Measurements from ENCODE around the gene SLC2A9. TPM values are rescaled to one million over a fixed set of nuclear protein-coding genes. Genes with fewer than 3 reads are reported as not detected.

SLC2A9 gene
- total RNA-seq, 4 donors from 2014 or later: 0.19 to 0.89 (median 0.62) TPM

GRCh38 chr4:10021653-10022023 lies 341 bp upstream of the SLC2A9 start:
- no peaks in the 10 kb centered on the region for H3K9me3 ChIP-seq
- H3K27me3 ChIP-seq: no peaks in the 10 kb centered on the region
- no peak for DNase-seq
- H3K4me3 ChIP-seq: no peak overlapping the region
- ATAC-seq: no peak
- peak overlapping the region in 3 of 4 donors; percentile 72 to 91 (median 82) for H3K27ac ChIP-seq
- TF ChIP-seq POLR2A (IDR thresholded peaks at IDR 0.05) (no peak), CTCF (IDR thresholded peaks at IDR 0.05 in 4 of 5, conservative IDR thresholded peaks at IDR 0.05 in 1 of 5) (no peak)
- intact Hi-C loops (cut with DNase I; ENCODE audit: low total_unique reads): no loop called here
- H3K36me3 ChIP-seq: no peaks in the 10 kb centered on the region
- peaks cover 16 to 34% of the 10 kb centered on the region in 2 donors for H3K4me1 ChIP-seq
- in situ Hi-C loops (cut with MboI; ENCODE audit: low sequenced_read_pairs in 4 of 4): loop anchor here in 1 of 4 donors (25.0 kb wide), 1 partner anchor 391 kb away; no protein-coding TSS in a partner anchor

- H3K27me3 ChIP-seq: no peaks in the 10 kb centered on the region
- H3K9me3 ChIP-seq: no peaks in the 10 kb centered on the region
- TF ChIP-seq CTCF (IDR thresholded peaks at IDR 0.05 in 4 of 5, conservative IDR thresholded peaks at IDR 0.05 in 1 of 5) (no peak), POLR2A (IDR thresholded peaks at IDR 0.05) (no peak)
- H3K36me3 ChIP-seq: no peaks in the 10 kb centered on the region
- peaks cover 16 to 34% of the 10 kb centered on the region in 2 donors for H3K4me1 ChIP-seq
- peak overlapping the region; percentile 82 to 91 (median 88) for H3K27ac ChIP-seq
- intact Hi-C loops (cut with DNase I; ENCODE audit: low total_unique reads) (no loop called here), in situ Hi-C loops (cut with MboI; ENCODE audit: low sequenced_read_pairs in 4 of 4) (loop anchor here in 1 of 4 donors (25.0 kb wide), 1 partner anchor 392 kb away; no protein-coding TSS in a partner anchor)
- no peak overlapping the region for H3K4me3 ChIP-seq
- DNase-seq: no peak
- no peak for ATAC-seq
Measured at GRCh38 chr4:10020106-10020505, 1.2 kb downstream of the SLC2A9 start.

GRCh38 chr4:10019521-10020051 lies 1.7 kb downstream of the SLC2A9 start:
- Histone ChIP-seq H3K27me3 (no peaks in the 10 kb centered on the region), H3K27ac (peak overlapping the region; percentile 82 to 91 (median 88)), H3K4me3 (peak overlapping the region; percentile 45 to 51 (median 48)), H3K36me3 (no peaks in the 10 kb centered on the region), H3K9me3 (no peaks in the 10 kb centered on the region), H3K4me1 (peaks cover 16 to 34% of the 10 kb centered on the region in 2 donors)
- no peak for TF ChIP-seq CTCF (IDR thresholded peaks at IDR 0.05 in 4 of 5, conservative IDR thresholded peaks at IDR 0.05 in 1 of 5)
- in situ Hi-C loops (cut with MboI; ENCODE audit: low sequenced_read_pairs in 4 of 4): loop anchor here (5.0 to 25.0 kb wide), 3 partner anchors 255 to 393 kb away; no protein-coding TSS in a partner anchor
- DNase-seq: peak; percentile 55 to 82
- intact Hi-C loops (cut with DNase I; ENCODE audit: low total_unique reads): loop anchor here (1.0 to 10.0 kb wide), 6 partner anchors 13 to 327 kb away; partner anchors contain the start of gene WDR1
- ATAC-seq: peak; percentile 47 to 55

DNA sequence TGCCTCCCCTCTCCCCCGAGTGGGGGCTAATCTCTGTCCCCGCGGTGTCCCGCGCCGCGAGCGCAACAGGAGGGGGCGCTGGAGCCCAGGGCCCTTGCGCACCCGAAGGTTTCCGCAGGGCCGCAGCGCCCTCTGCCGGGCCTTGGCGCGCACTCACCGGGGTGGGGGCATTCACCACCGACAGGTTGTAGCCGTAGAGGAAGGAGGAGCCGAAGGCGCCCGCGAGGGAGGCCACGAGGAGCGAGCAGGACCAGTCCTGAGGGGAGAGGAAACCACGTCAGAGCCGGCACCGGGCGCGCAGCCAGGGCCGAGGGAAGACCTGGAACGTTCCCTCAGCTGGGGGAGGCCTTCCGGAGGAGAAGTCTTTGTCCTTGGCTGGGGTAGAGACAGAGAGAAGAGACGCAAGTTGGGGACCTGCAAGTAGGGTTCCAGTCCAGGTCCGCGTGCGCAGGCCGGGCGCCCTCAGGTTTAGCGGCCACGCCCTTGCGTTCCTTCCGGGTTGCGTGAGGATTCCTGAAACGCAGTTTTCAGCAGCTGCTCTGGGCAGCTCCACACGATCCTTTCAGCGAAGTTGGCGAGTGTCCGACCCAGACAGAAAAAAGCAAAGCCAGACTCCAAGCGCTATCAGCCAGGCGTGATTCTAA lies 2.4 kb downstream of the SLC2A9 start:
- H3K4me3 ChIP-seq: peak overlapping the region; percentile 45 to 51 (median 48)
- peak overlapping the region; percentile 82 to 91 (median 88) for H3K27ac ChIP-seq
- ATAC-seq (peak; percentile 82 to 91), DNase-seq (peak; percentile 89 to 96)
- peaks cover 16 to 34% of the 10 kb centered on the region in 2 donors for H3K4me1 ChIP-seq
- no peaks in the 10 kb centered on the region for H3K36me3 ChIP-seq
- intact Hi-C loops (cut with DNase I; ENCODE audit: low total_unique reads): loop anchor here (1.0 to 10.0 kb wide), 6 partner anchors 14 to 327 kb away; partner anchors contain the start of gene WDR1
- in situ Hi-C loops (cut with MboI; ENCODE audit: low sequenced_read_pairs in 4 of 4): loop anchor here (5.0 to 25.0 kb wide), 3 partner anchors 254 to 393 kb away; no protein-coding TSS in a partner anchor
- TF ChIP-seq POLR2A (IDR thresholded peaks at IDR 0.05) (peak; percentile 38 to 44), CTCF (IDR thresholded peaks at IDR 0.05 in 4 of 5, conservative IDR thresholded peaks at IDR 0.05 in 1 of 5) (peak; percentile 98 to 100 (median 99))
- no peaks in the 10 kb centered on the region for H3K27me3 ChIP-seq
- H3K9me3 ChIP-seq: no peaks in the 10 kb centered on the region

Measured in gastrocnemius medialis (tissue), 4 donors.